HG03135 (cell line): ENCODE results near the gene SOS1.

ENCODE experiments used
- ATAC-seq: cut with Tn5 transposase; IDR thresholded peaks from one replicate; pipeline ENCODE4 v1.9.1; 2021; ENCODE audit warnings: mild to moderate bottlenecking, moderate library complexity; ENCODE audit not compliant: unreplicated experiment

SOS1 gene

DNA sequence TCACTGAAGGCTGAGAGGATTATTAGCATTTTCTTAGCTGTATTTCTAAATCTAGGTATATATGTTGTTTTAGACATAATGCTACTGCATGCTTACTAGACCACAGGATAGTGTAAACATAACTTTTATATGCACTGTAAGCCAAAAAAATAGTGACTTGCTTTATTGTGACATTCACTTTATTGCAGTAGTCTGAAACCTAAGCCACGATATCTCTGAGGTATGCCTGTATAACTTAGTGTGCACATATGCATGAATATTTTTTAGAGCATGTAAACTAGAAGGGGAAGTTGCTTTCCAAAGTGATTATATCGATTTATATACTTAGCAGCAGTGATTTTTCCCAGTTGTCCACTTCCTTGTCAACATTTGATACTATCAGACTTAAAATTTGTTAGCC, 81.8 kb downstream of the SOS1 start:
- no peak for ATAC-seq

DNA sequence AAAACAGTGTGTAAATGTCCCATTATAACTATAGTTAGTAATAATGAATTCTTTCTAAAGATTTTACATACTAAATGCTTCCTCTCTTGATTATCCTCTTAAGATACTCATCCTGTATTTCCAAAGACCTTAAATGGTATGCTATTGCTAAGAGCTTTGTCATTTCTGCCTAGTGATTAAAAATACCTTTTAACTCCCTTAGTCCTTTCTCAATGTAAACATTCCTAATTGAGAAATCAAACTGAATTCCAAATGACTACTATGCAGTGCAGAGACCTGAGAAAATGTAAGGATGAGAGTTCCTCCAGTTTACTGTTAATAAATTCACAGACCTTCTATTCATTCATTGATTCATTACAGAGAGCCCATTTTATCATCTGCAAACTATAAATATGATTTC, 86.9 kb downstream of the SOS1 start:
- no peak for ATAC-seq

DNA sequence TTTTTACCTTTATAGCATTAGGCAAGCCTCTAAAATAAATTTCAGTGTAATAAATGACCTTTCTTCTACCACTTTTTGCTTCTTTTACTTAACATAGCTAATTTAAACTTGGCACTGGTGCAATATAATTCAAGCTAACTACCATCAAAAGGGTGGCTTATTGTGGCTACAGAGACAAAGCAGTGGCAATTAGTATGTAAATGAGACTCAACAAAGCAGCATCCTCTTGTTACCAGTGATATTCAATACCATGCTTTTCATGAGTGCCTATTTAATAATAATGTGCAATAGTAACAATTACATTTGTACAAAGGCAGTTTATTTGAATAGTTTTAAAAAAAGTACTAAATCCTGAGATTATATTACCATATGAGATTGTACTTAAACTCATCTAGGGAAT, 93.4 kb downstream of the SOS1 start:
- ATAC-seq: no peak

DNA sequence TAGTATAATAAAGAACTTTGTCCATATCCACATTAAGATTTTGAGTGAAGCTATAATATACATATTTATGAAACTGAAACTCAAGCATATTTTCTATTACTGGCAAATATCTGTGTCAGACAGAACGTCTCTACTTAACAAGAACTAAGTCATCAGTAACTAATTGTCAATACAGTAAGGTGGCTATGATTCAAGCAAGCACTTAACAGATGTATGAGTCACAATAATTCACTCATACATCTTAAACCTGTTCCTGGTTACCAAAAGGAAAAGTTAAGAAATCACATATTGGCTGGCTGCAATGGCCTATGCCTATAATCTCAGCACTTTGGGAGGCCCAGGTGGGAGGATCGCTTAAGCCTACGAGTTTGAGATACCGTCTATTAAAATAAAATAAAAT, 96.0 kb downstream of the SOS1 start:
- no peak for ATAC-seq

DNA sequence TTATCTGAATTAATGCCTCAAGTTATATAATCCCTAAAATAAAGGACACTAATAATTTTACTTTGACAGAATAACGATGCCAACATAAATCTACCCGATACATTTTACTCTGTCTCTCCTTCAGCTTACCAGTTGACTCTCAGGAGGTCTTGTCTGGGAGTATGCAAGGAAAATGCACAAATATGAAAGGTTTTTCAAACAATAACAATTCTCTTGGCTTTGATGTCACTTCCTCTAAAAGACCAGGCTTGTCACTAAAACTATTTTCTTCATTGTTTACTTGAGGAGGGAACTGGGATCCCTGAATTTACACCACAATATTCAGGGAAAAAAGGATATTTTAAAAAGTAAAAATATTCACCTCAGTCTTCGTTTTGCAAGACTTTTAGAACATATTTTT, 97.2 kb downstream of the SOS1 start:
- no peak for ATAC-seq

DNA sequence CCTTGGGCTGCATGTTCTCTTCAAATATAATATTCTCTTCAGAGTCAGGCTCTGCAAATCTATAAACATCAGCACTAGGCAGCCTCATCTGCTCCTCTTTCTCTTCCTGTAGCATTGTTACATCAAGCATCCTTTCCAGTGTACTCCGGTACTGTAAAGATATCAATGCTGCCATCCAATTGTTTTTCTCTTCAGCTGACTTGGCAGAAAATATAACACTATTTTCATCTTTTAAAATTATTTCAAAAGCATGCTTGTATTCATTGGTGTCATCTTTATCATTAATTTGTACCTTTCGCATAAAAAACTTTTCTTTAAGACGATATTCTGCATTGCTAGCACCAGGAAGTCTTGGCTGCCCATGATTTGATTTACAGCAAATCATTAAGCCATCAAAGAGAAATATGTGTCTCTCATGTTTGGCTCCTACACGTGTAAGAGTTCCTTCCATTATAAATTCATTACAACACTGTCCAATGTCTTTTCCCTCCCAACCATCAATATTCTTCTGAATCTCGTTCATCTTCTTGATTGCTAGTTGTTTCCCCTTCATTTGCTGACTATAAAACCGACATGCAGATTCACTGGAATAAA, 98.1 kb downstream of the SOS1 start:
- no peak for ATAC-seq

DNA sequence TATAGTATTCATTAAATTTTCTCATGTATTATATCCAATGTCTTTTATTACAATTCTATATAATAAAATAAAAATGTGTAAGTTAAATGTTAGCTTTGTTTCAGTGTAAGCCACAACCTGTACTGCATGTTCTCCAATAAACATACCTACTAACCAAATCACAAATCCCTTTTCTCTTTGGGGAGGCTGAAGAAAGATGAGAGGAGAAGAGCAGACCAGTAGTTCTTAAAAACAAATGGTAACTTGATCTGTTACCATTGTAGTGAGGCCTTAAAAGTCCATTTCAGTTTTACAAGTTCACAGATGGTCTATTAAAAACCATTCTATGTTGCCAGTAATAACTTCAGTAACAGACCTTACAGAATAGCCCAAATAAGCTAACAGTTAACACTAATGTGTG, 100.5 kb downstream of the SOS1 start:
- ATAC-seq: no peak

DNA sequence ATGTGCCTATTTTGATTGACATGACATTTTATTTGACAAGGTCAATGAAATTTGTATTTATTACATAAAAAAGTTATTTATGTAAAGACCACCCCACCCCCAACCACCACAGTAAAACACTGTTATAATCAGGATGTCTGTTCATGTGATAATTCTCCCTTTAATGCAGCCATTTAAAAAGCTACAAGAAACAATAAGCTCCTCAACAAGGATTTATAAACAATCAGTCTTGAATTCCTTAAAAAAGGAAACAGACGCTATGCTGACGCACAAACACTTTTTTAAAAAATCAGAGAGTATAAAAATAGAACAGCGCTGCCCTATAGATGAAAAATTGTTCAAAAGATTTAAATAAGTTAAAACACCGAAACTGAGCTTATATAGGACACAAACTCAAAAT, 102.2 kb downstream of the SOS1 start:
- ATAC-seq: no peak

DNA sequence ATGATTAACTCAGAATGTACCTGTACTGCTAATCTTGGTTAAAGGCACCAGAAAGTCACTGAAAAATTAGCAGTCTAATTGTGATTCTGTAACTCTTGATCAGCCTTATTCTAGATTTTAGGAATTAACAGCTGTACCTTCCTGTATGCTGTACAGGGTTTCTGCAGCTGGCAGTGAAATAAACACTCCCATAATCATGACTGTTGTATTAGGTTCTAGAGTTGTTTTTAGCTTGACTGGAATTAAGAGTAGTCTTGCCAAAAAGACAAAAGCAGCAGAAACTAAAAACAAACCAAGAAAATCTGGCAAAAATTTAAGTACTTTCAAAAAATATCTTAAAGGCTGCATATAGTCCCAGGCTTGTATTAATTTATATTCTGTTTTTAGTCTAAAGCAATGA, 103.5 kb downstream of the SOS1 start:
- ATAC-seq: no peak

DNA sequence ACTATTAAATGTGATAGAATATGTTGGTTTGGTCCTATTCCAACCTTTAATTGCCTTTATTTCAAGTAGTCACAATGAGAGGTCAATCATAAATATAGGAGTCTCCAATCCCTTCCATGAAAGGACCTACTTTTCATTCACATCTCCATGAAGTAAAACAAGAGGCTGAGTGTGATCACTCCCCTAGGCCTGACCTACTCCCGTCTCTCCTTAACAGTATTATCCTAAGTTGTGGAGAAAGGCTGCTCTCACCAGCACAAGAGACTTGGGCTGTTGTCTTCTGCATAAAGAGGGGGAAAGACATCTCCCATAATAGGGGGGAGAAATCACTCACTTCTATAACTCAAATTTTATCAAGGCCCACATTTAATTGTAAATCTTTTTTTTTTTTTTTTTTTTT, 105.4 kb downstream of the SOS1 start:
- ATAC-seq: no peak

DNA sequence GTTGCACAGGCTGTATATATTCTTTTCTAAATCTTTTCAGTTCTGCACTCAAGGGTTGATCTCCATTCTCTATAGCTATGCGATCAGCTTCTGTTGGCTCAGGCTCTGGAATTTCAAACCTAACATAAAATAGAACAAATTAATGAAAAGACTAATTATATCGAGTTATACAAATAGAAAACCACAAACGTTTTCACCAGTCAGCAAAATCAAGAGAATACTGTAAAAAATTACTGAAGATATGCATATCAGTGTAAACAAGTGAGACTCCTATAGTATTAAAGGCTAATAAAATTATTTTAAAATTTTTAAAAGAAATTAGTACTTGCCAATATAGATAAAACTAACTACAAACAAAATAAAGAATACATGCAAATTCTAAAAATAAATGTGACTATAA, 107.0 kb downstream of the SOS1 start:
- ATAC-seq: no peak

DNA sequence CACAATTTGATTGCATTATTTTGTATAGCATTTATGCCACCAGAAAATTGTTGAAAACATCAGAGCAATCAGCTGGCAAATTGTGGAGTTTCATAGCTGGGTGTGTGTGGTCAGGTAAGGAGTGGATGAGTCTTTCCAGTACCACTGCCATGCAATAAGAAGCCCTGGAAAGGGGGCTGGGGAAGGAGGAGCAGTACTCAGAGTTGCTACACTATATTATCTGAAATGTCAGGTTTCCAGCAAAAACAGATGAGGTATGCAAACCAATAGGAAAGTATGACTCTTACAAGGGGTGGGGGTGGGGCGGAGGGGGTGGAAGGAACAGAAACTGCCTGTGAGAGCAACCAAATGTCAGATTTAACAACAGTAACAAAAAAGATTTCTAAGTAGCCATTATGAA, 112.2 kb downstream of the SOS1 start:
- ATAC-seq: no peak

DNA sequence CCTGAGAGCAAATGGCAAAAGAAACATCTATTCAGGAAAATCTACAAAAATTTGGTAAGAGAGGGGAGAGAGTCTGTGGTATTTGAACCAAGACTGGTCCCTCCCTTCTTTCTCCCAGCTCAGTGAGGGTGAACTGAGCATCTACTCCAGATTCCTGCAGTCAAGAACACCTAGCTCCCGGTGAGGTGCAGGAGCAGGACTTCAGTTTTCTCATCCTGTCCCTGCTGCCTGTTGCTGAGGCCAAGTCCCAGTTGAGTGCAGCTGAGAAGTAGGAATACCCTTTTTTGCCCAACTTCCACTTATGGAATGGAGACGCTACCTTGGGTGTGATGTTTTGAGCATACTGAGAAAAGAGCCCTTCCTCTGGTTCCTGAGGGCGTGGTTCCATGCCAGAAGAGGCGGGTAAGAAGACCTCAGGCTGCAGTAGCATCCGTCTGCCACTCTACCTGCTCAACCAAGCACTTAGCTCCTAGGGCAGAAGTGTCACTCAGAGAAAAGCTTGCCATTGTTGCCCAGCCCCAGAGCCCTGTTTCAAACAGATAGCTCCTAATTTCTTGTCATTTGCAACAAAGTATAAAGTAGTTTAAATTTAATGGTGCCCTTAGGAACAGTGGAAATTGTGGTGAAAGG, 112.9 kb downstream of the SOS1 start:
- ATAC-seq: no peak

DNA sequence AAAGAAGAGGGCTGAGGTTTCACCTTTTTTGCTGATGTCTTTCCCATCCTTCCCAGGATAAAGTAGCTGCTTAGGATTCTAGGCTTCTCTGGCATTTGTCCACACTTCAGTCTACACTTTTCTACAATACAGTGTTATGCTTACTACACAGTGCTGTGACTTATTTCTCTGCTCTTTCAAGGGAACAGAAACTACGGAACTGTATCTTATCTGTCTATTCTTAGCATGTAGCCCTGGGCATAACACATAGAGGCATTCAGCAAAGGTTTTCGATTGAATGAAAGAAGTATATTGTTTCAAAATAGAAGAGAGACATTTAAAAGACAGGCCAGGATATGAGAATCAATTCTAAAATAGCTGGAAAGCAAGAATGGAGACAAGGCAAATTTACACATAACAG, 120.3 kb downstream of the SOS1 start:
- no peak for ATAC-seq

DNA sequence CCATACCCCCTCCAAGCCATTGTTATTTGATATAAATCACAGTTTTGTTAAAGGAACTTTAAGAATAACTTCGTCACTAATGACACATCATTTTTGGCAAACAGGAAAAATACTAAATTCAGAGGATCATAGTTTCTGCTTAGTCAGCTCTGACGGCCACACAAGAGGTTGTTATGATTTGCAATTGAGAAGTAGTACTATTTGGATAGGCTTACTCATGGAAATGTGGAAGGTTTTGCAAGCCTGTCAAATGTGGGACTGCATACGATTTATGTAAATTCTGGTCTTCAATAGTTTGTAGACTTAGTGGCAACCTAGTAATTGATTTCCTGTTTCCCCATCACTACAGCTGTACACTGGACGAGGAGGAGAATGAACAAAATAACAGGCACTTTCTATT, 123.1 kb downstream of the SOS1 start:
- no peak for ATAC-seq

DNA sequence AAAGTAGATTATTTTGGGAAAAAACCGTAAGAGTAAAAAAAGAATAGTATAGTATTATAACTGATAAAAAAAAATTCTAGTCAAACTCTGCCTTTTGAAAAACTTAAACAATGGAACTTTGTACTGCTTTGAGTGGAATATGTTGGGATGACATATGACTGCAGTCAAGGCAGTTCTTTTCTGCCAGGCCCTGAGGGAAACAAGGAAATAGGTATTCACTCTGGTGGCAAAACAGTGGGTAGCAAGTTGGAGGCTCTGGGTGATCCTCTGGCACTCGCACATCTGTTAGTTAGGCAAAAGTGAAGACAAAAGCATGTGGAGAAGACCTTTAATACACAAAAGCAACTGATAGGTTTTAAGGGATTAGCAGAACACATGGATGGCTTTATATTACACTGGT, 129.0 kb downstream of the SOS1 start:
- no peak for ATAC-seq

DNA sequence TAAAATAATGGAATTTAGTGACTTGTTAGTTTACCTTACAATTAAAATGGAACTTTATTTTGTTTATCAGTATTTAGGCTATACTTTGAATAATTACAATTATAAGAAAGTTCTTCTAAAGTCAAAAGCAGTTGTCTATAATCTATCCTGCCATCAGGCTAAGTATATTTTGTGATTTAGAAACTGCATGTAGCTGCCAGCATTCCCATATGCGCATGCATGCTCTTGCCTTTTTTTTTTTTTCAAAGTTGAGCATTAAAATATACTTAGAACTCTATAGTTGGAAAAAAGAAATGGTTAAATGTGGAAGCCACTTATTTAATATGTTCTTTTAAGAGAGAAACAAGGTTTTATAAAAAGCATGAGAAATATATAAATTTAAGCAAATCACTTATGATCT, 132.1 kb downstream of the SOS1 start:
- ATAC-seq: no peak

DNA sequence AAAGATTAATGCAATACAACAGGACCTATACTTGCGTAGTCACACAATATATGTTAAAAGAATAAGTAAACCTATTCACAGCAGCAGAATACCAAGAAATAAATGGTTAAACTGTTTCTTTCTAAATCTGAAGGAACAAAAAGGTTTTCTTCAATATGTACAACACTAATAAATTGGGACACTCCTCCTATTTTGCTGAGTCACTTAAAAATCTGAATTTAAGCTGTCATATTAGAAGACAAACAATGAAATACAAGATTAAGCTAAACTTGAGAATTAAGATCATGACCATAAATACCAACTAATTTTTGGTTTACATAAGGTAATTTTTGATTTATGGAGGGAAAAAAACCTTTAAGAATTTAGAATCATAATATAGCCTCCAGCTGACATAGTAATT, 138.4 kb downstream of the SOS1 start:
- ATAC-seq: no peak

DNA sequence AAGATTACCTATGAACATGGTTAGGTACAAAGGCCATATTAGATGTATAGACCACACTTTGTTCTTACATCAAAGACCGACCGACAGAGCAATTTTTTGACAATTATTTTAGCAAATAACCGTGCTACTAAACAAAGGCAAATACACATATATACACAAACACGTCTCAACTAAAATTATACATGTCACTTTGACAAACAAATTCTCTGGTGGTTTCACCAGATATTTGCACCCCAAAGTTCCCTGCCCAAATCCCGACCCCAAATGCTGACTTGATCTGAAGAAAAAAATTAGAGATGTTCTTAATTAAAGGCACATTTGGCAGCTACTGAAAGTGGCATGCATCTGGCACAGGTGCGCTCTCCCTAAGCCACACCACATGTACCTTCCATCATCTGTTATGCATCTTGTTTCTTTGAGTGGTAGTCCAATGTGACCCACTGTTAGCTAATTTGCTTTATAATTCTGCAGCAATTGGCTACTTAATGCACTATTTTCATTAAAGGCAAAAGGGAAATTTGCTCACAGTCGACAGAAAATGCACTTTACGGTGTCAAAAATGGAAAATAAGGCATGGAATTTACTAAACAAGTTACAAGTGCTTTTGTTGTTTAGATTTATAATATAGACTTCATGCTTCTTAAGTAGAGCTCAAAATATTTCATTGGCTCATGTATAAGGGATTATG, 139.0 kb downstream of the SOS1 start:
- ATAC-seq: no peak

DNA sequence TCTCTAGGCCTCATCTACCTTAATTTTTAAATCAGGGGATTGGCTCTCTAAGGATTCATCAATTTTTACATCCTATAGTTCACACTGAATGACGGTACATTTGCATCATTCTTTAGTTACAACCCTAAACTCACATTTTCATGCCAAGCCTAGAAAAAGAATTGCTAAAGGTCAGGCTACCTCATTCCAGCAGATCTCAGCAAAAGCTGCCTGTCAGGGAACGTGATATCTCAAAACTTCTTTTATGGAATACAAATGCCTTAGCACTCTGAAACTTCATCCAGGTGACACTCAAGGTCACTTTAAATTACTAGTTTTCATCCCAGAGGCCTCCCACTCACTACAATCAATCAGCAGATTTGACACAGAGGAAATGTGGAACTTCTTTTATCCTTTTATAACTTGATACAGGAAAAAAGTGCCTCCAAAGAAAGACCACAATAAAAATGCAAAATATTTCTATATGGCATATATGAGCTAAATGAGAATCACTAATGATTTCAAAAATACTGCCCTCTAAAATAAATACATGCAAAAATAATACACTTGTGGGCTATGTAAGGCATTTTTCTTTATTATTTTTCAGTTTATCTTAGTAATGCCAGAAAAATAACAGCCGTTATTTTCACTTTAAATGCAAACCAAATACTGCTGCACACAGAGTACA, 139.7 kb downstream of the SOS1 start:
- no peak for ATAC-seq

DNA sequence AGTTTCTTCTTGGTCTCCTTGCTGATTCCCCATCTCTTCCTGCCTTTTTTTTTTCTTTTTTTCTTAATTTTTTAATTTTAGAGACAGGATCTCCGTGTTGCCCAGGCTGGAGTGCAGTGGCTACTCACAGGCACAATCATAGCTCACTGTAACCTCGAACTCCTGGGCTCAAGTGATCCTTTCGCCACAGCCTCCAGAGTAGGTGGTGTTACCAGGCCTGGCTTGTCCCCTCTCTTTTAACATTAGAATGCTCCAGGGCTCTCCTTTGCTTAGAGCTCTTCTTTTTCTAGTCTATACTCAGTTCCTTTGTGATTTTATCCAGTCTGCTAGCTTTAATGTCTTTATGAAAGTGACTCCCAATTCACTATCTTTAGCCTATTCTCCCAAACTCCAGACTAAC, 141.9 kb downstream of the SOS1 start:
- no peak for ATAC-seq

DNA sequence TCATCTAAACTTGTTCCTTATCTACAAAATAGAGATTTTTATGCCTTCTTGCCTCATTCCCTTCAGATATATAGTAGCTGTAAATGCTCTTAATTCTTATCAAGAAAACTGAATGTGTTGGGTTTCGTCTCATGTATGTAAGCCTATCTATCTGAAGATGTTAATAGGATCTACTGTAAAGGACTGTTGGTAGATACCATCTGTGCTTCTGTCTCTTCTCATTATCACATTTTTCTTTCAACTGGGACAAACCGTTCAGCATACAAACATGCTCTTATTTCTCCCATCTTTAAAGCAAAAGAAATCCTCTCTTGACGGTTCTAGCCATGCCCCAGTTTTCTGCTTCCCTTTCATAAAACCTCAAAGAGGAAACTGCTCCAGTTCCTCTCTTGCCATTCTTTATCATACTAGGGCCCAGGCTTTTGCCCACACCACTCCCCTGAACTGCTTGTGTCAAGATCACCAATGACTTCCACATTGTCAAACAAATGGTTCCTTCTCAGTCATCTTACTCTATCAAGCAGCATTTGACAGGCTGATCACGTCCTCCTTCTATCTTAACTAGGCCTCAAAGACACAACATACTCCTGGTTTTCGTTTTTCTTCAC, 142.5 kb downstream of the SOS1 start:
- ATAC-seq: no peak
